TTC549 (cell line): Measurements from ENCODE around the gene GPR42.
"Not testable (repeated sequence)": the region's sequence is repeated elsewhere in the genome, so short reads cannot be mapped to it uniquely, and the experiment has no call there.

Experiments used
- FAIRE-seq: peaks from 2 replicates; lab custom pipeline; 2012; peaks lifted over from hg19 to GRCh38; lab: Jason Lieb, UNC

GPR42 gene

DNA sequence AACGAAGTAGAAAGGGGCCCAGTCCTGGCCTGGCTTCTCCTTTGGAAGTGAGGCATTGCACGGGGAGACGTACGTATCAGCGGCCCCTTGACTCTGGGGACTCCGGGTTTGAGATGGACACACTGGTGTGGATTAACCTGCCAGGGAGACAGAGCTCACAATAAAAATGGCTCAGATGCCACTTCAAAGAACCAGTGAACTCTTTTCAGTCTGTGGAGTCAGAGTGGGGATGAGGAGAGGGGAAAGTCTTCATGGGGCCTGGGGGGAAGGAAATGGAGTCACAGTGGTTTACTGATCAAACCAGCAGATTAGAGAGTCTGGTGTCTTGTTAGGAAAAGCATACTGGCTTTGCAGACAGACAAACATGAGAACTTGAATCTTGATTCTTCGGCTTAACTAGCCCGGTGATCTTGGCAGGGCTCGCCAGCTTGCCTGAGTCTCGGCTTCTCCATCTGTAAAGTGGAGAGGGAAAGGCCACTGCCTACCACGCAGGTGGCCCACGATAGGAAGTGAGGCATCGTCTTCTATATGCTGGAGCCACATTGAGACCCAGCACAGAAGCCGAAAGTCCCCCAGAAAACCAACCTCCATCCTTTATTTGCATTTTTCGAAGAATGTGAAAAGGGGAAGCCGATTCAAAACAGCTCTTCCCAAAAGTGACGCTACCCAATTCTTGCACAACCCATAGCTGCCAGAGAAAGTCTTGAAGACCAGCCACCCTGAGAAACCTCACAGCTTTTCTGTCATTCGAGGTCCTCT lies 23.5 kb upstream of the GPR42 start, which contains the start of gene FFAR1:
TSS of gene FFAR1 (plus strand) at position 732 of the 759 bp plus-strand sequence. CDS start 3,650 bp downstream, outside the sequence.
- FAIRE-seq, result no peak

- FAIRE-seq, result no peak
Measured at GRCh38 chr19:35347930-35348298, 23.0 kb upstream of the GPR42 start.

- FAIRE-seq, result no peak
Measured at GRCh38 chr19:35348911-35349611, 21.8 kb upstream of the GPR42 start.

DNA sequence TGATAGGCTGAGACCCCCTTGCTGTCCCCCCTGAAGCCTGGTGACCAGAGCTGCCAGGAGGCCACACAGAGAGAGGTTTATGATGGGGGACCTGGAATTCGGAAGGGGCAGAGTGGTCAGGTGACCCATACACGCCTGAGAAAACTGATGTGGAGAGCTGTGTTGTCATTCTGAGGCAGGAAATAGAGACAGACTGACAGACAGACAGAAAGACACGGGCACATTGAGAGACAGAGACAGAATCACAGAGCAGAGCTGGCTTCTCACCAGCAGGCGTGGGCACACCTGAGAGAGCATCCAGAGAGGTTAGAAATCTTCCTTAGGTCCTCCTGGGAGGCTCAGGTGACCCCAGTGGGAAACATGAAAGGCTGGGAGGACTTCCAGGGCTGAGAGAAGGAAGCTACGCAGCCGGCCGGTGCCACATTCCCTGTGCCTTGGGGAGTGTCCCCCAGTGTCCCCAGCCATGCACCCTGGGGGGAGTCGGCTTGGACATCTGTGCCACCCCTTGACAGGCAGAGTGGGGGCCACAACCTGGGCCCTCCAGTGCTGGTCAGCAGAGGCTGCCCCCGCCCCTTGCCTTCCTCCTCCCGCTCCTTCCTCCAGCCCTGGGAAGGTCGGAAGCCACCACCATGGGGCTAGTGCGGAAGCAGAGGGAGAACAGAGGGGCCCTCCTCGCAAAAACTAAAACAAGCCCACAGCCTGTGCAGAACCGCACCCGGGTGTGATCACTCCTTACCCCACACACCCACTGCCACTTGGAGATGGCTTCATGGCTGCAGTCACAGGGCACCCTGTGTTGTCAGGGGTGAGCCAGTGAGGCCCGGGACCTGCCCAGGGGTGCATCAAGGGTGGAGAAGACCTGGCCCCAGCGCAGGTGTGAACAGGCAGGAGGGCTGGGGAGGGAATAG lies 21.0 kb upstream of the GPR42 start:
- no peak for FAIRE-seq

GRCh38 chr19:35350591-35350990 lies 20.3 kb upstream of the GPR42 start:
- no peak for FAIRE-seq

DNA sequence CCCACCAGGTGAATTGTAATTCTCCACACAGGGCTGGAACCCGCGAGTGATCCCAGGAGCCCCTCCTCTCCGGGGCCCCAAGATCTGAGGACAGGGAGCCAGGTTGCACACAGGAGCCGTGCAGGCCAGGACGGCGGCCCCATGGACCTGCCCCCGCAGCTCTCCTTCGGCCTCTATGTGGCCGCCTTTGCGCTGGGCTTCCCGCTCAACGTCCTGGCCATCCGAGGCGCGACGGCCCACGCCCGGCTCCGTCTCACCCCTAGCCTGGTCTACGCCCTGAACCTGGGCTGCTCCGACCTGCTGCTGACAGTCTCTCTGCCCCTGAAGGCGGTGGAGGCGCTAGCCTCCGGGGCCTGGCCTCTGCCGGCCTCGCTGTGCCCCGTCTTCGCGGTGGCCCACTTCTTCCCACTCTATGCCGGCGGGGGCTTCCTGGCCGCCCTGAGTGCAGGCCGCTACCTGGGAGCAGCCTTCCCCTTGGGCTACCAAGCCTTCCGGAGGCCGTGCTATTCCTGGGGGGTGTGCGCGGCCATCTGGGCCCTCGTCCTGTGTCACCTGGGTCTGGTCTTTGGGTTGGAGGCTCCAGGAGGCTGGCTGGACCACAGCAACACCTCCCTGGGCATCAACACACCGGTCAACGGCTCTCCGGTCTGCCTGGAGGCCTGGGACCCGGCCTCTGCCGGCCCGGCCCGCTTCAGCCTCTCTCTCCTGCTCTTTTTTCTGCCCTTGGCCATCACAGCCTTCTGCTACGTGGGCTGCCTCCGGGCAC lies 19.3 kb upstream of the GPR42 start:
- FAIRE-seq, result no peak

GRCh38 chr19:35352177-35352447 lies 18.8 kb upstream of the GPR42 start:
- FAIRE-seq, result no peak

DNA sequence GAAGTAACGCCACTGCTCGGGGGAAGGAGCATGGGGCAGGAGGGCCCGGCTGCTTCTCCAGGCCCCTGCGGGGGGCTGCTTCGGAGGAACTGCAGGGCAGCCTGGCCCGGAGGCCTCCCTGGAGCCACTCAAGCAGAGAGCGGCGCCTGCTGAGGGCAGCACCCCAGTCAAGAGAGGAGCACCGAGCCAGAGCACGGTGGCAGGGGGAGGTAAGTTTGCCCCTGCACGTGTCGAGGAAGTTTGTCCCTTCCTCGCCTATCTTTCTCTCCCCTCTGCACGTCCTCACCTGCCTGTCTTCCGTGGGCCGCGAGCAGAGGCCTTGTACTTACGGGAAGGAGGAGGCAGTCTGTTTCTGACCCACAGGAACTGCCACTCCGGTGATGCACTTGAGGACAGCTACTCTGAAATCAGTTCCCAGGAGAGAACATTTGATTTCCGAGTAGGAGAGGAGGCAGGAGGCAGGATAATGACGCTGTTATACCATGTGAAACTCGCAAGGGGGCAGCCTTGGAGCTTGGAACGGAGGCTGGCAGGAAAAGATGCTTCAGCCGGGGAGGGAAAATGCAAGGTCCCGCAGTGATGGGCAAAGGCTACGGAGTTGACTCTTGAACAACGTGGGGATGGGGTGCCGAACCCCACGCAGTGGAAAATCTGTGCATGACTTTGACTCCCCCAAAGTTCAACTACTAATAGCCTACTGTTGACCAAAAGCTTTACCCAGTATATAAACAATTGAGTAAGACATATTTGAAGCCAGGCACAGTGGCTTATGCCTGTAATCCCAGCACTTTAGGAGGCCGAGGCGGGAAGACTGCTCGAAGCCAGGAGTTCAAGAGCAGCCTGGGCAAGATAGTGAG lies 18.2 kb upstream of the GPR42 start:
- FAIRE-seq, result no peak

GRCh38 chr19:35353635-35354034 lies 17.2 kb upstream of the GPR42 start:
- FAIRE-seq, result no peak

DNA sequence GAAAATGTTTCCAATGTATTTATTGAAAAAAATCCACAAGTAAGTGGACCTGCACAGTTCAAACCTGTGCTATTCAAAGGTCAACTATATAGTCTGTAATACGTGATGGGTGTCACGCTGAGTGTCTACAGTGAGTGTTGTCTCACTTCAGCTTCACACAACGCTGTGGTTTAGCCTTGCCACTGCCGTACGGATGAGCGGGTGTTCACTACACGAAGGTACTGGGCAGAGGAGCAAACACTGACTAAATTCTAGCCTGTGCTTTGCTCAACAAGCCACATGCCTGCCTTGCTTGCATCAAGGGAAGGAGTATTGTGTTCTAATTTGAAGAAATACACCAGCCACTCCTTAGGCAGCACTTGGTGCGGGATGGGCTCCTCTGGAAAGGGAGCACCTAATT lies 16.0 kb upstream of the GPR42 start:
- FAIRE-seq, result no peak

DNA sequence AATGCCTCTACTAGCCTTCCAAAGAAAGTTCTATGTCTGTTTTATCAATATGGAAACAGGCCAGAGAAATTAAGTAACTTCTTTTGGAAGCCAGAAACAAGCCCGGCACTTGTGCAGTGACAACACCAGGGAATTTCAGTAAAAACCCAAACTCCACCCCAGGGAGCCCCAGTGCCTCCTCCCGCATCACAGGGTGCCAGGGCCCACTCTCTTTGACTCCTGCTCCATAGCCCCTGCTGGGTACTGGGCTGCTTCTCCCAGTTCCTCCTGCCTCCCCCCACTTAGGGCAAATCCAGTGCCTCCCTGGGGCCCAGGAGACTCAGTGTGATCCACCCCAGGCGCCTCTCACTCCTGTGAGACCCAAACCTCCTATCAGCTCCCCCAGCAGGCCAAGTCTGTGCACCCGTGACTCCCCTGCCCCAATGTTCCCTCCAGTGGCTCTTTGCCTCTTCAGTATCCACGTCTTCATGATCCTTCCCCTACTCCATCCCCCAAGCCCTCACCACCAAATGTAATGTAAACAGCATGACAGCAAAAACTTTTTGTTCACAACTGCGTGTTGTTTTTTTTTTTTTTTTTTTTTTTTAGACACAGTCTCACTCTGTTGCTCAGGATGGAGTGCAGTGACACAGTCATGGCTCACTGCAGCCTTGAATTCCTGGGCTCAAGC lies 14.9 kb upstream of the GPR42 start:
- FAIRE-seq, result no peak

DNA sequence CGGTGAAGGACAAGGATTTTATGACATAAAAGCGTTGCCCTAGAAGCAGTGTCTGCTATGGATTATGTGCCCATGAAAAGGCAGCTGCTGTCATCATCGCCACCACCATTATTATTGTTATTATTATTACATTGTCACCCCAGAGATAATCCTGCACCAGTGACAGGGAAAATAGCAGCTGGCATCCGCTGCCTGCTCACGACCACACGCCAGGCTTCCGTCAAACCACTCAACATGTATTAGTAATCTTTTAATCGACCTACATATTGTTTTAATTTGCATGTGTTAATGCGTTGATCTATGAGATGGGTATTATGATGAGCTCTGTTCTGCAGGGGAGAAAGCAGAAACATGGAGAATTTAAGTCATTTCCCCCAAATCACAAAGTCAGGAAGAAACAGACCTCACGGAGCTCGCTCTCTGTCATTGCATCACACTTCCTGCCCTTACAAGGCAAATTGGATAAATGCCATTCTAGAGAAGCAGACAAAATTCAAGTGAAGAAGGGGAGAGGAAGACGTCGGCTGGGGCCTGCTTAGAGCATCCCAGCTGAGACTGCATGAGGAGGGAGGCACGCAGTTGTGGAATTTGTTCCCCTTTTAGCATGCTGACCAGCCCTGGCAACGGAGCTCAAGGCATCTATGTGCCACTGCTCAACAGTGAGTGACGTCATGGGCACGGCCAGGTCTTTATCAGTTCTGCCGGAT lies 12.8 kb upstream of the GPR42 start, which contains the start of gene FFAR3:
TSS of gene FFAR3 (plus strand) at position 594 of the 707 bp plus-strand sequence. CDS start 431 bp downstream, outside the sequence.
- no peak for FAIRE-seq

GRCh38 chr19:35358834-35359233 lies 12.0 kb upstream of the GPR42 start:
- FAIRE-seq, result not testable (repeated sequence)

DNA sequence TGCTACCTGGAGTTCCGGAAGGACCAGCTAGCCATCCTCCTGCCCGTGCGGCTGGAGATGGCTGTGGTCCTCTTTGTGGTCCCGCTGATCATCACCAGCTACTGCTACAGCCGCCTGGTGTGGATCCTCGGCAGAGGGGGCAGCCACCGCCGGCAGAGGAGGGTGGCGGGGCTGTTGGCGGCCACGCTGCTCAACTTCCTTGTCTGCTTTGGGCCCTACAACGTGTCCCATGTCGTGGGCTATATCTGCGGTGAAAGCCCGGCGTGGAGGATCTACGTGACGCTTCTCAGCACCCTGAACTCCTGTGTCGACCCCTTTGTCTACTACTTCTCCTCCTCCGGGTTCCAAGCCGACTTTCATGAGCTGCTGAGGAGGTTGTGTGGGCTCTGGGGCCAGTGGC lies 11.5 kb upstream of the GPR42 start:
- FAIRE-seq, result not testable (repeated sequence)

GRCh38 chr19:35360081-35360480 lies 10.8 kb upstream of the GPR42 start:
- not testable (repeated sequence) for FAIRE-seq

DNA sequence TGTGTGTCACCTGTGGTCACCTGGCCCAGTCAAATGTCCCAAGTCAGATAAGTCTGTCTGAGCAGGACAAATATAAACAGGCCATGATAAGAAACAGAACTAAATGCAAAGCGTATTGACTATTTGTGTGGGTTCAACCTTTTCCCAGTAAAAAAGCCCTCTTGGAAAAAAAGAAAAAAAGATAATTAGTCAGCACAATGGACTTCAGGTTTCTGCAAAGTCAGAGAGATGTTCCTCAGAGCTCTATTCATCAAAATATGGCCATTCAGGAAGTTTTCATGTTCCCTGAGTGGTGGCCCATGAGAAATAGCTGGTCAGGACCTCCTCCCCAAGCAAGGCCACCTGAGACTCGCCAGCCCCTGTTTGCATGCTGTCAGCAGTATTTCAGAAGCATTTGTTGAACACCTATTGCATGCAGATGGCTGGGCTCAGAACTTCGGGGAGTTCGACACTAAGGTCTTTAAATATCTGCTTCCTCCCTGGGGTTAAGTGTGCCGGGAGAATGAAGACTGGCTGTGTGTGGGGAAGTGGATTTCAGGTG lies 9.9 kb upstream of the GPR42 start:
- no peak for FAIRE-seq

DNA sequence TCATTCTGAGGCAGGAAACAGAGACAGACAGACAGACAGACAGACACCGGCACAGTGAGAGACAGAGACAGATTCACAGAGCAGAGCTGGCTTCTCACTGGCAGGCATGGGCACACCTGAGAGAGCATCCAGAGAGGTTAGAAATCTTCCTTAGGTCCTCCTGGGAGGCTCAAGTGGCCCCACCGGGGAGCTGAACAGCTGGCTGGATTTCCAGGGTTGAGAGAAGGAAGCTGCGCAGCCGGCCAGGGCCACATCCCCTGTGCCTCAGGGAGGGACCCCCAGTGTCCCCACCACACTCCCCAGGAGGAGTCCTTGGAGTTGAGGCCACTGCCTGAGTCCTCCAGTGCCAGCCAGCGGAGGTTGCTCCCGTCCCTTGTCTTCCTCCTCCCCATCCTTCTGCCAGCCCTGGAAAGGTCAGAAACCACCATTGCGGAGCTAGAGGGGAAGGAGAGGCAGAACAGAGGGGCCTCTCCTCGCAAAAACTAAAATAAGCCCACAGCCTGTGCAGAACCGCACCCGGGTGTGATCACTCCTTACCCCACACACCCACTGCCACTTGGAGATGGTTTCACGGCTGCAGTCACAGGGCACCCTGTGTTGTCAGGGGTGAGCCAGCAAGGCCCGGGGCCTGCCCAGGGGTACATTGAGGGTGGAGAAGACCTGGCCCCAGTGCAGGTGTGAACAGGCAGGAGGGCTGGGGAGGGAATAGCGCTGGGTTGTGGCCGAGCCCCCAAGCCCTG lies 8.4 kb upstream of the GPR42 start:
- no peak for FAIRE-seq

- no peak for FAIRE-seq
Measured at GRCh38 chr19:35363001-35363590, 7.8 kb upstream of the GPR42 start.
